ENCODE data around the gene ADAMTSL1. TPM values are rescaled to one million over a fixed set of nuclear protein-coding genes. Genes with fewer than 3 reads are reported as not detected.

The ADAMTSL1 gene
- total RNA-seq, 4 donors from 2014 or later = 0.32 to 2.3 (median 1.3) TPM

DNA sequence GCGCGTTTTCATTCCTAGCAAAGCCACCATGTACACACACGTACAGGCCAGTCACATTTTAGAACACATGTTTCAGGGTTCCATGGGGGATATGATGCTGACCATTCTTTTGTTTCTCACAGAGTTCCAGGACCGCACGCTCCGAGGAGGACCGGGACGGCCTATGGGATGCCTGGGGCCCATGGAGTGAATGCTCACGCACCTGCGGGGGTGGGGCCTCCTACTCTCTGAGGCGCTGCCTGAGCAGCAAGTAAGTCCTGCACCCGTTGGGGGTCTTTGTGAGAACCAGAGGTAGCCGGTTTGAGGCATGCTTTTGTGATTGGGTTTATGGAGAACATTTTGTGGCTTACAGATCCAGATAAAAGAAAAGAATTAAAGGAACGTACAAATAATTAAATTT, 30.8 kb downstream of the ADAMTSL1 start:
- Histone ChIP-seq H3K4me1 (no peaks in the 10 kb centered on the region), H3K9me3 (no peaks in the 10 kb centered on the region), H3K27me3 (no peaks in the 10 kb centered on the region), H3K4me3 (no peak overlapping the region), H3K36me3 (no peaks in the 10 kb centered on the region), H3K27ac (no peak overlapping the region)
- DNase-seq (ENCODE audit: low spot score in 2 of 2) = no peak
- TF ChIP-seq POLR2A (IDR thresholded peaks at IDR 0.05) (no peak), POLR2AphosphoS5 (IDR thresholded peaks at IDR 0.05) (no peak), EP300 (IDR thresholded peaks at IDR 0.05) (no peak)
- TF ChIP-seq, protein P1, sequence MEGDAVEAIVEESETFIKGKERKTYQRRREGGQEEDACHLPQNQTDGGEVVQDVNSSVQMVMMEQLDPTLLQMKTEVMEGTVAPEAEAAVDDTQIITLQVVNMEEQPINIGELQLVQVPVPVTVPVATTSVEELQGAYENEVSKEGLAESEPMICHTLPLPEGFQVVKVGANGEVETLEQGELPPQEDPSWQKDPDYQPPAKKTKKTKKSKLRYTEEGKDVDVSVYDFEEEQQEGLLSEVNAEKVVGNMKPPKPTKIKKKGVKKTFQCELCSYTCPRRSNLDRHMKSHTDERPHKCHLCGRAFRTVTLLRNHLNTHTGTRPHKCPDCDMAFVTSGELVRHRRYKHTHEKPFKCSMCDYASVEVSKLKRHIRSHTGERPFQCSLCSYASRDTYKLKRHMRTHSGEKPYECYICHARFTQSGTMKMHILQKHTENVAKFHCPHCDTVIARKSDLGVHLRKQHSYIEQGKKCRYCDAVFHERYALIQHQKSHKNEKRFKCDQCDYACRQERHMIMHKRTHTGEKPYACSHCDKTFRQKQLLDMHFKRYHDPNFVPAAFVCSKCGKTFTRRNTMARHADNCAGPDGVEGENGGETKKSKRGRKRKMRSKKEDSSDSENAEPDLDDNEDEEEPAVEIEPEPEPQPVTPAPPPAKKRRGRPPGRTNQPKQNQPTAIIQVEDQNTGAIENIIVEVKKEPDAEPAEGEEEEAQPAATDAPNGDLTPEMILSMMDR (IDR thresholded peaks at IDR 0.05) = no peak
- 88% methylated on average over 14 of the region's 14 CpGs for WGBS

DNA sequence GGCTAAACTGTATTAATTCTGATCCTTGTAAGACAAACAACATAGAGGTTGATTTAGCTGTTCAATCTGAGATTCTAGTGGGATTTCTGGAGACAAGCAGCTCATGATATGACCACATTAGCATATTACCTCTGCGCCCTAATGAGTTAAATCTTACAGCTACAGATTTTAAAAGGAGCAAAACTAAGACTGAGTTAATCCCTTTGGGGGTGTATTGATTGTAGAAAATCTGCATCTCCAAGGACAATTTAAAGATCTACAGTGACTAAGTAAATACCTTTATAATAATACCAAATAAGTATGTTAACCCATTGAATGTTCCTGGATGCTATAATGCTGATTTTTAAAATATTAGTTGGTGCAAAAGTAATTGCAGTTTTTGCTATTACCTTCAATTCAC, 33.2 kb downstream of the ADAMTSL1 start:
- Histone ChIP-seq H3K27me3 (no peaks in the 10 kb centered on the region), H3K4me3 (no peak overlapping the region), H3K9me3 (no peaks in the 10 kb centered on the region), H3K27ac (no peak overlapping the region), H3K4me1 (no peaks in the 10 kb centered on the region), H3K36me3 (no peaks in the 10 kb centered on the region)
- TF ChIP-seq, protein P1 (IDR thresholded peaks at IDR 0.05) = no peak
- TF ChIP-seq EP300 (IDR thresholded peaks at IDR 0.05) (no peak), POLR2AphosphoS5 (IDR thresholded peaks at IDR 0.05) (no peak), POLR2A (IDR thresholded peaks at IDR 0.05) (no peak)
- WGBS = 94% methylated on average over 1 of the region's 1 CpG
- no peak for DNase-seq (ENCODE audit: low spot score in 2 of 2)

DNA sequence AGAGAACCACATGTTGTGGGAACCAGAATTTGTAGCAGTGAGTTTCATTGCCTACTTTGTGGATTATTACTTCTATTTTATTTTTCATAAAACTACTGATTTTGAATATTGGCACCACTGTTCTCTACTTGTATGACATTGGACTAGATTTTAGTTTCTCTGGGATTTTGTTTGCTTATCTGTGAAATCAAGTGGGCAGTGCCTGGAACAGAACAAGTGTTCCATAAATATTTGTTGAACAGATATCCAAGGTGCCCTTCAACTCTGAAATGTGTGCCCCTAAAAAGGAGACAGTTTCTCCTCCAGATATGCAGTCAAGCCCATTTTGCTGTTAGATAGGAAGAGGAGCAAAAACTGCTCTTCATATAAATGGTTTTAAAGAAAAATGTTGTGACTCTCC, 42.6 kb downstream of the ADAMTSL1 start:
- H3K4me1 ChIP-seq = no peaks in the 10 kb centered on the region

DNA sequence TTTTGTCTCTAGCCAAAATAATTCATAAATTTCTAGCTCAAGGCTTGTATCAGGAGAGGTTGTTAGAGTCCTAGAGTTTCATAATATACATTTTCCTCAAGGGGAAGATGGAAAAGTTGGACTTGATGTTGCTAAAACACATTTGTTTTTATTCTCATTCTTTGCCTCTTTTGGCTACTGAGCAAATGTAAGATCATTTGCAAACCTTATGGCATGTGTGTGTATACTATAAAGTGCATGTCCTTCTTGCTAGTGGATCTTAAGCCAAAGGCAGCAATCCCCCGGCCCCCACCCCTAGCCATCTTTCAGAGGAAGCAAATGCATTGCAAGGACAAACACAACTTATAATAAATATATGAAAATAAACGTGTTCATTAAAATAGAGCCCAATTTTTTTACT, 43.0 kb downstream of the ADAMTSL1 start:
- DNase-seq (ENCODE audit: low spot score in 2 of 2) = no peak
- WGBS = 50% methylated on average over 2 of the region's 2 CpGs

More for the DNA sequence above, 42.6 kb downstream of the ADAMTSL1 start:
- TF ChIP-seq EP300 (IDR thresholded peaks at IDR 0.05) (no peak), POLR2A (IDR thresholded peaks at IDR 0.05) (no peak), POLR2AphosphoS5 (IDR thresholded peaks at IDR 0.05) (no peak)
- TF ChIP-seq, protein P1 (IDR thresholded peaks at IDR 0.05) = no peak
- Histone ChIP-seq H3K36me3 (no peaks in the 10 kb centered on the region), H3K27ac (no peak overlapping the region), H3K9me3 (no peaks in the 10 kb centered on the region), H3K4me3 (no peak overlapping the region), H3K27me3 (no peaks in the 10 kb centered on the region)
- no peak for DNase-seq (ENCODE audit: low spot score in 2 of 2)

DNA sequence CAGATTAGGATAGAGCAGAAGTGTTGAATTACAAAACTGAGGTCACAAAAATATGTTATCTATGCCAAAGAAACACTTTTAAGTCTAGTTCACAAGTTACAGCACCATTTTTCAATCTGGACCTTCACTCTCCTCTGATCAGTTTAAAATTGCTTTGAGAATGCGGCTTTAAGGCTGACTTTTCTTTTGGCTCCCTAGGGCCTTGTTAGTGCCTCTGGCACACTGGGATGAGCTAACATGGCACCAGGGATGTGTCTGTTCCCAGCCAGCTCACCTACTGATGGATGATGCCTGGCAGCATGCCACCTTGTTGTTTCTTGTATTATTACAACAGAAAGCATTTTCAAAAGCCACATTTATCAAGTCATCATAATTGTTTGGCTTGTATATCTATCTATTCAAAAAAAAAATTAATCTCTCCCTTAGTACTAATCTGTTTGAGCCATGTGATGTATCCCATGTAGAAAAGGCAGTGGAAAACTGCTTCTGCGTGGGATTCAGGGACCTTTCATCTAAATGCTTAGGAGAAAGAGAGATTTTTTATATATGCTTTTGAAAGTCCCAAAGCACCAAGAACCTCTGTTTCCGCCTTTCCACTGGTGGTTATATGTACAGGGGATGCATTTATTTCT, 46.6 kb downstream of the ADAMTSL1 start:
- no peaks in the 10 kb centered on the region for H3K9me3 ChIP-seq
- 68% methylated on average over 3 of the region's 3 CpGs for WGBS
- no peaks in the 10 kb centered on the region for H3K4me1 ChIP-seq
- H3K36me3 ChIP-seq = no peaks in the 10 kb centered on the region
- no peak overlapping the region for H3K4me3 ChIP-seq
- TF ChIP-seq, protein P1 (IDR thresholded peaks at IDR 0.05) = no peak
- TF ChIP-seq POLR2AphosphoS5 (IDR thresholded peaks at IDR 0.05) = no peak
- TF ChIP-seq EP300 (IDR thresholded peaks at IDR 0.05) = no peak
- TF ChIP-seq POLR2A (IDR thresholded peaks at IDR 0.05) = no peak
- no peak overlapping the region for H3K27ac ChIP-seq
- peak in 1 of 2 donors; percentile 55 for DNase-seq (ENCODE audit: low spot score in 2 of 2)
- H3K27me3 ChIP-seq = no peaks in the 10 kb centered on the region

More for the DNA sequence above, 43.0 kb downstream of the ADAMTSL1 start:
- Histone ChIP-seq H3K4me1 (no peaks in the 10 kb centered on the region), H3K27ac (no peak overlapping the region), H3K27me3 (no peaks in the 10 kb centered on the region), H3K36me3 (no peaks in the 10 kb centered on the region), H3K4me3 (no peak overlapping the region), H3K9me3 (no peaks in the 10 kb centered on the region)
- TF ChIP-seq, protein P1 (IDR thresholded peaks at IDR 0.05) = no peak
- TF ChIP-seq POLR2A (IDR thresholded peaks at IDR 0.05) (no peak), EP300 (IDR thresholded peaks at IDR 0.05) (no peak), POLR2AphosphoS5 (IDR thresholded peaks at IDR 0.05) (no peak)

Measured in suprapubic skin (tissue), 4 donors.